ENCODE measurements around the gene CNOT1. TPM values are rescaled to one million over a fixed set of nuclear protein-coding genes. Genes with fewer than 3 reads are reported as not detected.

Gene CNOT1
- total RNA-seq, 1 experiment from 2014 or later, result 328 TPM

- Histone ChIP-seq H3K79me2 (ENCODE audit: insufficient read depth, low read length) (no peaks in the 10 kb centered on the region; the same call in 1 of the 2 replicates), H4K91ac (ENCODE audit: insufficient read length, low read depth, low read length) (no peak overlapping the region), H3K18ac (ENCODE audit: insufficient read length, low read depth, low read length) (no peak overlapping the region), H3K27ac (ENCODE audit: insufficient read length, low read depth, low read length) (no peak overlapping the region), H2BK12ac (ENCODE audit: insufficient read length, low read depth, low read length) (no peak overlapping the region), H3K23me2 (ENCODE audit: insufficient read length, low read depth, low read length, poor library complexity, severe bottlenecking) (no peaks in the 10 kb centered on the region), H3K4ac (ENCODE audit: low read depth, low read length) (no peak overlapping the region), H2BK20ac (ENCODE audit: low read depth, low read length, poor library complexity, severe bottlenecking) (no peak overlapping the region), H3T11ph (ENCODE audit: low read length) (no peak overlapping the region), H3K23ac (ENCODE audit: insufficient read length, low read depth, low read length) (no peak overlapping the region), H2BK5ac (ENCODE audit: insufficient read length, low read length) (no peak overlapping the region), H2BK120ac (ENCODE audit: low read depth, low read length, poor library complexity, severe bottlenecking) (no peak overlapping the region), H3K4me2 (ENCODE audit: insufficient read depth, insufficient read length, low read length) (no peak overlapping the region), H4K8ac (replicated peaks; ENCODE audit: insufficient read length, low read depth, low read length) (no peak overlapping the region), H2AFZ (ENCODE audit: low read length) (no peak overlapping the region), H3K9ac (ENCODE audit: extremely low read depth, insufficient read length, low read length) (no peak overlapping the region), H4K20me1 (ENCODE audit: control insufficient read depth, insufficient read depth, insufficient read length) (no peaks in the 10 kb centered on the region), H3K56ac (ENCODE audit: insufficient read length, low read depth, low read length) (no peak overlapping the region), H2BK15ac (ENCODE audit: low read depth, low read length) (no peak overlapping the region), H4K5ac (ENCODE audit: insufficient read length, low read depth, low read length) (no peak overlapping the region), H3K79me1 (ENCODE audit: insufficient read depth, low read depth, low read length, poor library complexity, severe bottlenecking) (peaks cover 3% of the 10 kb centered on the region), H3K27me3 (ENCODE audit: insufficient read depth, low read length) (no peaks in the 10 kb centered on the region), H3K14ac (ENCODE audit: insufficient read depth, low read length) (no peak overlapping the region), H3K4me1 (ENCODE audit: insufficient read depth, low read length) (no peaks in the 10 kb centered on the region), H2AK5ac (ENCODE audit: insufficient read length, low read length) (no peak overlapping the region), H3K9me3 (ENCODE audit: control insufficient read depth, low read depth, low read length) (no peaks in the 10 kb centered on the region)
- Mint-ChIP-seq H3K4me1 (no peaks in the 10 kb centered on the region), H3K27me3 (ENCODE audit: low read depth) (no peaks in the 10 kb centered on the region), H3K36me3 (ENCODE audit: insufficient read depth in 1 of 3, low read depth in 3 of 3) (peaks cover 28 to 81% (median 65%) of the 10 kb centered on the region in 3 experiments; a peak in 6 of 7 replicates), H3K9me3 (no peaks in the 10 kb centered on the region), H3K27ac (no peak overlapping the region), H3K4me3 (no peak overlapping the region)
- no peak for DNase-seq
- TF ChIP-seq CTCF (conservative IDR thresholded peaks at IDR 0.05), result no peak
These were observed 66.4 kb downstream of the CNOT1 start for GRCh38 chr16:58563235-58563634.

Data from H9 (cell line).